ENCODE measurements around the gene DNAH17. TPM values are rescaled to one million over a fixed set of nuclear protein-coding genes. Genes with fewer than 3 reads are reported as not detected.

DNAH17 gene
- total RNA-seq, 1 experiment from 2014 or later, result 0.13 TPM

DNA sequence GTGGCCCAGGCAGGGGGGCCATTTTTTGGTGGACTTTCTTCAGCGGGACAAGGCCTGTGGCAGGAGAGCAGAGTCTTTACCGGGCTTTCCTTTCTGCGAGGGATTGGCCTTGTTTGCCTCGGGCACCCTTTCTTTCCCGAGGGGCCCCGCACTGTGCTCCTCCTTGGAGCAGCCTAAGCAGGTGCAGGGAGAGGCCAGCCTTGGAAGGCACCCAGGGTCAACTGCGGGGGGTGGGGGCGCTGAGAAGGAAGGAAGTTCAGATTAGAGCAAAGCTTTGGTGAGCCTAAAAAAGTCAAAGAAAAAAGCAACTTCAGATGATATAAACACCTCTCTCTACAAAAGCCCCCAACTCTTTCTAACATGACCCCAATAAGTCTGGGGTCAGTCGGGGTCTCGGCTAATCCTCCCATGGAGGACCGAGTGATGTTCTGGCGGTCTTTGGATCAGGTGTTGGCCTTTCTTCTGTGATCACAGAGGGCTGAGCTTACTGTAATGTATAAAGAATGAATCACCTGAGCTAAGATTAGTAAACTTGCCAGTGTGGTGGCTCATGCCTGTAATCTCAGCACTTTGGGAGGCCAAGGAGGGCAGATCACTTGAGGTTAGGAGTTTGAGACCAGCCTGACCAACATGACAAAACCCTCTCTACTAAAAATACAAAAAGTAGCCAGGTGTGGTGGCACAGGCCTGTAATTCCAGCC lies 135.8 kb downstream of the DNAH17 start:
- H3K4me3 Mint-ChIP-seq, result no peak overlapping the region
- H3K23ac ChIP-seq (ENCODE audit: insufficient read length, low read depth, low read length), result no peak overlapping the region
- no peak overlapping the region for H2BK15ac ChIP-seq (ENCODE audit: low read depth, low read length)
- no peak overlapping the region for H4K8ac ChIP-seq (replicated peaks; ENCODE audit: insufficient read length, low read depth, low read length)
- H3K79me1 ChIP-seq (ENCODE audit: insufficient read depth, low read depth, low read length, poor library complexity, severe bottlenecking), result no peaks in the 10 kb centered on the region
- no peak overlapping the region for H2AFZ ChIP-seq (ENCODE audit: low read length)
- no peak overlapping the region for H3K4me2 ChIP-seq (ENCODE audit: insufficient read depth, insufficient read length, low read length)
- H4K91ac ChIP-seq (ENCODE audit: insufficient read length, low read depth, low read length), result no peak overlapping the region
- no peaks in the 10 kb centered on the region for H3K4me1 Mint-ChIP-seq
- H3K9ac ChIP-seq (ENCODE audit: extremely low read depth, insufficient read length, low read length), result no peak overlapping the region
- no peaks in the 10 kb centered on the region for H4K20me1 ChIP-seq (ENCODE audit: control insufficient read depth, insufficient read depth, insufficient read length)
- no peak overlapping the region for H3K27ac ChIP-seq (ENCODE audit: insufficient read length, low read depth, low read length)
- no peaks in the 10 kb centered on the region for H3K4me1 ChIP-seq (ENCODE audit: insufficient read depth, low read length)
- H2BK20ac ChIP-seq (ENCODE audit: low read depth, low read length, poor library complexity, severe bottlenecking), result no peak overlapping the region
- WGBS (ENCODE audit: extremely low coverage, insufficient read length, low lambda C conversion rate), result no CpG with 5 or more reads among the region's 12 CpGs
- H3K23me2 ChIP-seq (ENCODE audit: insufficient read length, low read depth, low read length, poor library complexity, severe bottlenecking), result no peaks in the 10 kb centered on the region
- no peak overlapping the region for H4K5ac ChIP-seq (ENCODE audit: insufficient read length, low read depth, low read length)
- no peak overlapping the region; a peak in 1 of 7 replicates for H3K27ac Mint-ChIP-seq
- no peak for TF ChIP-seq CTCF (conservative IDR thresholded peaks at IDR 0.05)
- H3K56ac ChIP-seq (ENCODE audit: insufficient read length, low read depth, low read length), result no peak overlapping the region
- peaks cover 0 to 6% (median 0%) of the 10 kb centered on the region in 3 experiments; a peak in 2 of 7 replicates for H3K36me3 Mint-ChIP-seq (ENCODE audit: insufficient read depth in 1 of 3, low read depth in 3 of 3)
- no peak overlapping the region for H3T11ph ChIP-seq (ENCODE audit: low read length)
- no peak overlapping the region for H2BK120ac ChIP-seq (ENCODE audit: low read depth, low read length, poor library complexity, severe bottlenecking)
- peaks cover 10 to 13% of the 10 kb centered on the region in 2 experiments; a peak in 4 of 5 replicates for H3K9me3 Mint-ChIP-seq
- no peak overlapping the region for H2BK5ac ChIP-seq (ENCODE audit: insufficient read length, low read length)
- no peak overlapping the region for H3K18ac ChIP-seq (ENCODE audit: insufficient read length, low read depth, low read length)
- DNase-seq, result no peak
- no peak overlapping the region for H3K4ac ChIP-seq (ENCODE audit: low read depth, low read length)
- H3K14ac ChIP-seq (ENCODE audit: insufficient read depth, low read length), result no peak overlapping the region
- no peak overlapping the region for H2BK12ac ChIP-seq (ENCODE audit: insufficient read length, low read depth, low read length)
- peaks cover 1% of the 10 kb centered on the region; the same call in 1 of the 2 replicates for H3K27me3 Mint-ChIP-seq (ENCODE audit: low read depth)
- H2AK5ac ChIP-seq (ENCODE audit: insufficient read length, low read length), result no peak overlapping the region
- H3K79me2 ChIP-seq (ENCODE audit: insufficient read depth, low read length), result no peaks in the 10 kb centered on the region
- no peaks in the 10 kb centered on the region for H3K27me3 ChIP-seq (ENCODE audit: insufficient read depth, low read length)
- H3K9me3 ChIP-seq (ENCODE audit: control insufficient read depth, low read depth, low read length), result no peaks in the 10 kb centered on the region

All from H9 (cell line).